ENCODE results near the gene SFRP4. TPM values are rescaled to one million over a fixed set of nuclear protein-coding genes. Genes with fewer than 3 reads are reported as not detected.

The SFRP4 gene
- total RNA-seq: 10 to 100 TPM in 1 of 4 donors, 1 to 10 TPM in 3; 3.0 to 11.3 (median 6.8) TPM

DNA sequence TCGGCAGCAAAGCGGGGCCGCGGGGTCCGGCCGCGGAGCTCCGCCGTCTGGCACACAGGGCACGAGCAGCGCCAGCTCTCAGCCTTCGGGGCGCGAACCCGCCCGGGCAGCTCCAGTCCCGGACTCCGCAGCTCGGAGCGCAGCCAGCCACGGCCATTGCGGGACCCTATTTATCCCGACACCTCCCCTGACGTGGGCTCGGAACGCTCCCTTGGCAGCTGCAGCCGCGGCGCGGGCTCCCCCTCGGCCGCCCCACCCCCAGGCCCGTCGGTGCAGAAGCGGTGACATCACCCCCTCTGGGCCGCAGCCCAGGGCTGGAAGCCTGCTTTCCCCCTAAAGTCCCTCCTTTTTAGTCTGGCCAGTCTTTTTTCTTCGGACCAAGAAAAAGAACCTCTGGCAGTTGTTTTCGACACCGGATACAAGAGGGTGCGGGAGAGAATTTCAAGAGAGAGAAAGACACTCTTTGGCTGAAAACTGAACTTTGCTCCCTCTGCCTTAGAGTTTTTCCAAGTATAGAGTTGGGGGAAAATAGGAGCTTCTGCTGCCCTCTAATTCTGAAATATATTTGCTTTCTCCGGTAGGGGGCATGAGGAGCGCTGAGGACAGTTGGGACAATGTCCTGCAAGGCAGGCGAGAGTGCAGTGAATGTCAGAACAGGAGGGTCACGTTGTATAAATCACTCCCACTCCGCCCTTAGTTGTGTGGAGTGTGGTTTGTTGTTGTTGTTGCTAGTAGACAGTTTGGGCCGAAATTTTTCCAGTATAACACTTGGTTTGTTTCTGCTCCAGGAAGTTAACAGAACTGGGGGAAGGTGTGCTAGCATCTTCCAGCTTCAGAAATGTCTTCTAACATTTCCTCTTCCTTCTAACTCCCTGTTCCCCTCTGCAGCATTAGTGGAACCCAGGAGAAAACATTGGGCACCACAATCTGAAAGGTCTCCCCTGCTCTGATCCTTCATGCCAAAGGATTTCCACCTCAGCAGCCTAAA is at the start of gene SFRP4:
SFRP4 (minus strand) TSS at position 145 of the 988 bp plus-strand sequence. CDS start 280 bp downstream, outside the sequence.
- 2% methylated on average over 11 of the region's 46 CpGs for WGBS
- Histone ChIP-seq H3K27me3 (peaks cover 0 to 24% (median 0%) of the 10 kb centered on the region in 4 donors), H3K4me3 (peak within 1 kb of the TSS; percentile 59 to 72 (median 62)), H3K9me3 (no peaks in the 10 kb centered on the region), H3K4me1 (peaks cover 21 to 52% (median 48%) of the 10 kb centered on the region in 4 donors), H3K27ac (replicated peaks in 1 of 4) (peak within 1 kb of the TSS; percentile 64 to 81 (median 72)), H3K36me3 (no peaks in the 10 kb centered on the region)
- no peak for TF ChIP-seq POLR2A (IDR thresholded peaks at IDR 0.05; ENCODE audit: low read depth)
- TF ChIP-seq, protein P1, sequence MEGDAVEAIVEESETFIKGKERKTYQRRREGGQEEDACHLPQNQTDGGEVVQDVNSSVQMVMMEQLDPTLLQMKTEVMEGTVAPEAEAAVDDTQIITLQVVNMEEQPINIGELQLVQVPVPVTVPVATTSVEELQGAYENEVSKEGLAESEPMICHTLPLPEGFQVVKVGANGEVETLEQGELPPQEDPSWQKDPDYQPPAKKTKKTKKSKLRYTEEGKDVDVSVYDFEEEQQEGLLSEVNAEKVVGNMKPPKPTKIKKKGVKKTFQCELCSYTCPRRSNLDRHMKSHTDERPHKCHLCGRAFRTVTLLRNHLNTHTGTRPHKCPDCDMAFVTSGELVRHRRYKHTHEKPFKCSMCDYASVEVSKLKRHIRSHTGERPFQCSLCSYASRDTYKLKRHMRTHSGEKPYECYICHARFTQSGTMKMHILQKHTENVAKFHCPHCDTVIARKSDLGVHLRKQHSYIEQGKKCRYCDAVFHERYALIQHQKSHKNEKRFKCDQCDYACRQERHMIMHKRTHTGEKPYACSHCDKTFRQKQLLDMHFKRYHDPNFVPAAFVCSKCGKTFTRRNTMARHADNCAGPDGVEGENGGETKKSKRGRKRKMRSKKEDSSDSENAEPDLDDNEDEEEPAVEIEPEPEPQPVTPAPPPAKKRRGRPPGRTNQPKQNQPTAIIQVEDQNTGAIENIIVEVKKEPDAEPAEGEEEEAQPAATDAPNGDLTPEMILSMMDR (IDR thresholded peaks at IDR 0.05): peak; percentile 46 to 66 (median 58)
- DNase-seq (ENCODE audit: extremely low spot score): no peak
- intact Hi-C loops (cut with DNase I): no loop called here

DNA sequence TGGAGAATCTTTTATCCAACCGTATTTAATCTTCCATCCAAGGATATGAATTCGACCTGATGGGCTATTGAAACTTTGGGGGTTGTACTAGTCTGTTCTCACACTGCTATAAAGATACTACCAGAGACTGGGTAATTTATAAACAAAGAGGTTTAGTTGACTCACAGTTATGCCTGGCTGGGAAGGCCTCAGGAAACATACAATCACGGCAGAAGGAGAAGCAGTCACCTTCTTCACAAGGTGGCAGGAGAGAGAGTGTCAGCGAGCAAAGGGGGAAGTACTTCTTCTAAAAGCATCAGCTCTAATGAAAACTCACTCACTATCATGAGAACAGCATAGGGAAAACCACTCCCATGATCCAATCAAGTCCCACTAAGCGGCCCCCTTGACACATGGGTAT is 47.6 kb upstream of the SFRP4 start:
- TF ChIP-seq, protein P1 (IDR thresholded peaks at IDR 0.05): no peak
- no peak for TF ChIP-seq EP300 (IDR thresholded peaks at IDR 0.05)
- no peak for TF ChIP-seq POLR2AphosphoS5 (IDR thresholded peaks at IDR 0.05)
- no peak for TF ChIP-seq POLR2A (IDR thresholded peaks at IDR 0.05; ENCODE audit: low read depth)
- H3K36me3 ChIP-seq: no peaks in the 10 kb centered on the region
- no peak overlapping the region for H3K4me3 ChIP-seq
- H3K27ac ChIP-seq (replicated peaks in 1 of 4): no peak overlapping the region
- intact Hi-C loops (cut with DNase I): no loop called here
- H3K9me3 ChIP-seq: no peaks in the 10 kb centered on the region
- H3K4me1 ChIP-seq: no peaks in the 10 kb centered on the region
- H3K27me3 ChIP-seq: no peaks in the 10 kb centered on the region
- DNase-seq (ENCODE audit: extremely low spot score): no peak
- WGBS: 83% methylated on average over 5 of the region's 5 CpGs

DNA sequence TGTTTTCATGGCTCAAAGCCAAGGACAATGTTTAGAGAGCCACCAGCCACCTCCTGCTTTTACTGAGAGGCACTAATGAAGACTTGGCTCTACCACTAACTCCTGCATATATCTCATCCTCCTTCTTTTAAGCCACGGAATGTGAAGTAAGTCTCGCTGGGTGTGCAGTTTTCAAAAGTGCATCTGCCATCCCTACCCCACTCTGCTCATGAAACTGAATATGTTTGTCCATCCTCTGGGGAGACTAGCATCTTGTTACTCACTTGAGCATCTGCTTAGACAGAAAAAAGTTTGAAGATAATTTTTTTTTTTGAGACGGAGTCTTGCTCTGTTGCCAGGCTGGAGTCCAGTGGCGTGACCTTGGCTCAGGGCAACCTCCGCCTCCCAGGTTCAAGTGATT is 44.6 kb upstream of the SFRP4 start:
- DNase-seq (ENCODE audit: extremely low spot score): no peak
- intact Hi-C loops (cut with DNase I): no loop called here
- Histone ChIP-seq H3K27me3 (no peaks in the 10 kb centered on the region), H3K4me1 (no peaks in the 10 kb centered on the region), H3K4me3 (no peak overlapping the region), H3K9me3 (no peaks in the 10 kb centered on the region), H3K27ac (replicated peaks in 1 of 4) (no peak overlapping the region), H3K36me3 (no peaks in the 10 kb centered on the region)
- WGBS: 92% methylated on average over 4 of the region's 5 CpGs
- TF ChIP-seq EP300 (IDR thresholded peaks at IDR 0.05) (no peak), POLR2AphosphoS5 (IDR thresholded peaks at IDR 0.05) (no peak), POLR2A (IDR thresholded peaks at IDR 0.05; ENCODE audit: low read depth) (no peak)
- TF ChIP-seq, protein P1 (IDR thresholded peaks at IDR 0.05): no peak

DNA sequence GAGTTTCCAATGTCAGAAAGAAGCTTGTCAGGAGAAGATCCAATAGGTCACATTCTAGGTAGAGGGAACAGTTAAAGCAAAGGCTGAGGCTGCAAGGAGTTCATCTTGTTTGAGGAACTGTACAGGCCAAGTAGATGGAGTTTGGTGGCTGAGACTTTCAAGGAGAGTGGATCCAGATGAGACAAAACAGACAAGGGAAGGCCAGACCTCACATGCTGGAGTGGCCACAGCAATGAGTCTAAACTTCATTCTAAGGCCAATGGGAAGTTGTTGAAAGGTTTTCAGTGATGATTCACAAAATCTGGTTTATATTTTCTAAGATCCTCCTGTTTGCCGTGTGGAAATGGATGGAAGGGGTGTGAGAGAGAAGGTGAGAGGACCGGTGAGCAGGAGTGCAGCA is 43.9 kb upstream of the SFRP4 start:
- Histone ChIP-seq H3K4me1 (no peaks in the 10 kb centered on the region), H3K9me3 (no peaks in the 10 kb centered on the region), H3K36me3 (no peaks in the 10 kb centered on the region), H3K27me3 (no peaks in the 10 kb centered on the region), H3K4me3 (no peak overlapping the region), H3K27ac (replicated peaks in 1 of 4) (no peak overlapping the region)
- TF ChIP-seq POLR2A (IDR thresholded peaks at IDR 0.05; ENCODE audit: low read depth) (no peak), EP300 (IDR thresholded peaks at IDR 0.05) (no peak), POLR2AphosphoS5 (IDR thresholded peaks at IDR 0.05) (no peak)
- TF ChIP-seq, protein P1 (IDR thresholded peaks at IDR 0.05): no peak
- WGBS: 85% methylated on average over 2 of the region's 2 CpGs
- DNase-seq (ENCODE audit: extremely low spot score): no peak
- intact Hi-C loops (cut with DNase I): no loop called here
